ENCODE data around the gene SORT1. TPM values are rescaled to one million over a fixed set of nuclear protein-coding genes. Genes with fewer than 3 reads are reported as not detected.
"Not testable (repeated sequence)": the region's sequence is repeated elsewhere in the genome, so short reads cannot be mapped to it uniquely, and the experiment has no call there.

SORT1 gene
- total RNA-seq, 6 donors from 2014 or later = 105 to 222 (median 116) TPM

- Histone ChIP-seq H3K9me3 (no peaks in the 10 kb centered on the region), H3K27me3 (no peaks in the 10 kb centered on the region), H3K27ac (no peak overlapping the region), H3K36me3 (no peaks in the 10 kb centered on the region), H3K4me3 (no peak overlapping the region), H3K4me1 (peaks cover 14 to 24% (median 19%) of the 10 kb centered on the region in 4 donors)
- no peak for TF ChIP-seq POLR2A (IDR thresholded peaks at IDR 0.05)
- no peak for TF ChIP-seq POLR2AphosphoS5 (IDR thresholded peaks at IDR 0.05)
- no peak for TF ChIP-seq CTCF (IDR thresholded peaks at IDR 0.05)
- TF ChIP-seq EP300 (IDR thresholded peaks at IDR 0.05) = no peak
- DNase-seq (no peak), ATAC-seq (ENCODE audit: low FRiP score in 2 of 2) (no peak)
- WGBS, 2 donors = 41 to 50% methylated on average over 4 of the region's 4 CpGs
These were observed 103.2 kb downstream of the SORT1 start for GRCh38 chr1:109294481-109294880.

- H3K4me3 ChIP-seq = no peak overlapping the region
- no peak for TF ChIP-seq EP300 (IDR thresholded peaks at IDR 0.05)
- no peak for TF ChIP-seq POLR2AphosphoS5 (IDR thresholded peaks at IDR 0.05)
- no peak for TF ChIP-seq CTCF (IDR thresholded peaks at IDR 0.05)
- no peak for TF ChIP-seq POLR2A (IDR thresholded peaks at IDR 0.05)
- ATAC-seq (ENCODE audit: low FRiP score in 2 of 2) (no peak), DNase-seq (no peak)
- no peak overlapping the region for H3K27ac ChIP-seq
- WGBS, 2 donors = 79 to 80% methylated on average over 2 of the region's 2 CpGs
- H3K9me3 ChIP-seq = no peaks in the 10 kb centered on the region
- H3K36me3 ChIP-seq = no peaks in the 10 kb centered on the region
- H3K27me3 ChIP-seq = no peaks in the 10 kb centered on the region
- peaks cover 0 to 10% (median 5%) of the 10 kb centered on the region in 4 donors for H3K4me1 ChIP-seq
These were observed 104.7 kb downstream of the SORT1 start for GRCh38 chr1:109293026-109293425.

- Histone ChIP-seq H3K9me3 (no peaks in the 10 kb centered on the region), H3K36me3 (no peaks in the 10 kb centered on the region), H3K27me3 (no peaks in the 10 kb centered on the region), H3K27ac (no peak overlapping the region), H3K4me3 (no peak overlapping the region), H3K4me1 (peaks cover 0 to 10% (median 4%) of the 10 kb centered on the region in 4 donors)
- TF ChIP-seq POLR2AphosphoS5 (IDR thresholded peaks at IDR 0.05) = no peak
- no peak for TF ChIP-seq EP300 (IDR thresholded peaks at IDR 0.05)
- no peak for TF ChIP-seq CTCF (IDR thresholded peaks at IDR 0.05)
- no peak for TF ChIP-seq POLR2A (IDR thresholded peaks at IDR 0.05)
- ATAC-seq (ENCODE audit: low FRiP score in 2 of 2) (no peak), DNase-seq (no peak)
- 77 to 85% methylated on average over 9 of the region's 9 CpGs for WGBS, 2 donors
These were observed 105.4 kb downstream of the SORT1 start for GRCh38 chr1:109292364-109292763.

- peak; percentile 44 to 57 for ATAC-seq (ENCODE audit: low FRiP score in 2 of 2)
- peak overlapping the region in 2 of 4 donors; percentile 44 to 48 for H3K27ac ChIP-seq
- H3K4me3 ChIP-seq = no peak overlapping the region
- TF ChIP-seq POLR2AphosphoS5 (IDR thresholded peaks at IDR 0.05) (no peak), EP300 (IDR thresholded peaks at IDR 0.05) (no peak), POLR2A (IDR thresholded peaks at IDR 0.05) (no peak), CTCF (IDR thresholded peaks at IDR 0.05) (no peak)
- 32 to 56% methylated on average over 3 to 6 of the region's 6 CpGs for WGBS, 2 donors
- H3K4me1 ChIP-seq = peaks cover 0 to 10% (median 4%) of the 10 kb centered on the region in 4 donors
- no peaks in the 10 kb centered on the region for H3K9me3 ChIP-seq
- H3K36me3 ChIP-seq = no peaks in the 10 kb centered on the region
- no peaks in the 10 kb centered on the region for H3K27me3 ChIP-seq
- DNase-seq = peak in 1 of 2 donors; percentile 82
These were observed 106.7 kb downstream of the SORT1 start for GRCh38 chr1:109290998-109291397.

GRCh38 chr1:109290137-109290536 lies 107.6 kb downstream of the SORT1 start:
- no peak for ATAC-seq (ENCODE audit: low FRiP score in 2 of 2)
- no peak for TF ChIP-seq EP300 (IDR thresholded peaks at IDR 0.05)
- DNase-seq = no peak
- Histone ChIP-seq H3K9me3 (no peaks in the 10 kb centered on the region), H3K27me3 (no peaks in the 10 kb centered on the region), H3K36me3 (no peaks in the 10 kb centered on the region), H3K27ac (no peak overlapping the region), H3K4me1 (peaks cover 0 to 10% (median 4%) of the 10 kb centered on the region in 4 donors), H3K4me3 (no peak overlapping the region)
- 86 to 97% methylated on average over 1 of the region's 1 CpG for WGBS, 2 donors

GRCh38 chr1:109286762-109287161 lies 111.0 kb downstream of the SORT1 start:
- H3K27me3 ChIP-seq; H3K27ac ChIP-seq; DNase-seq; H3K36me3 ChIP-seq; H3K9me3 ChIP-seq; ATAC-seq (ENCODE audit: low FRiP score in 2 of 2); H3K4me3 ChIP-seq: not testable (repeated sequence)
- 83 to 88% methylated on average over 5 of the region's 5 CpGs for WGBS, 2 donors
- peaks cover 12 to 26% (median 20%) of the 10 kb centered on the region in 4 donors for H3K4me1 ChIP-seq

Measured in upper lobe of left lung (tissue), 6 donors.